PFSK-1 (cell line): Measurements from ENCODE around the gene SCMH1.

Experiments used
- TAF1 ChIP-seq: IDR thresholded peaks from 2 replicates; pipeline ENCODE4 v1.6.1; 2012; ENCODE audit warnings: low read length, control low read depth, borderline replicate concordance; ENCODE audit not compliant: insufficient read depth
- TF ChIP-seq, protein P1 (sequence below), 2 experiments: IDR thresholded peaks; 2 replicates each; pipeline versions ENCODE4 v1.6.1 to v1.8.0; 2011 to 2012; ENCODE audit warnings: low read depth in 2 of 2, low read length in 2 of 2, control low read depth in 1 of 2, inconsistent platforms in 1 of 2, mild to moderate bottlenecking in 1 of 2, moderate library complexity in 1 of 2; ENCODE audit not compliant: insufficient read depth in 1 of 2

DNA sequence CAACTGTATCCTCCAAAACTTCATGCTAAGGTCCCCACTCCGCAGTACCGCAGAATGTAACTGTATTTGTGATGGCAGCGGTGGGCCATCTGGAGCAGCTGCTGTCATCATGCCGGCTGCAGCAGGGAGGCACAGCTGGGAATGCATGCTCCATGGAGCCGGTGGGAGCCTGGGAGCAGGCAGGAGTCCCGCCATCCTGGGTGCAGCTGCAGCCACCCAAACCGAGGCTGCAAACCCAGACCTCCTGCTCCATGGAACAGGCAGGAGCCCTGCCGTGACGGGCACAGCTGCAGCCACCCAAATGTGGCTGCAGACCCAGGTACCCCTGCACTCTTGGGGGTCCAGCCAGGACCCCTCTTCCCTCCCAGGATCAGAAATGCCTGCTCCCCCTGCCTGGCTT lies 80.3 kb downstream of the SCMH1 start:
- TF ChIP-seq, protein P1, sequence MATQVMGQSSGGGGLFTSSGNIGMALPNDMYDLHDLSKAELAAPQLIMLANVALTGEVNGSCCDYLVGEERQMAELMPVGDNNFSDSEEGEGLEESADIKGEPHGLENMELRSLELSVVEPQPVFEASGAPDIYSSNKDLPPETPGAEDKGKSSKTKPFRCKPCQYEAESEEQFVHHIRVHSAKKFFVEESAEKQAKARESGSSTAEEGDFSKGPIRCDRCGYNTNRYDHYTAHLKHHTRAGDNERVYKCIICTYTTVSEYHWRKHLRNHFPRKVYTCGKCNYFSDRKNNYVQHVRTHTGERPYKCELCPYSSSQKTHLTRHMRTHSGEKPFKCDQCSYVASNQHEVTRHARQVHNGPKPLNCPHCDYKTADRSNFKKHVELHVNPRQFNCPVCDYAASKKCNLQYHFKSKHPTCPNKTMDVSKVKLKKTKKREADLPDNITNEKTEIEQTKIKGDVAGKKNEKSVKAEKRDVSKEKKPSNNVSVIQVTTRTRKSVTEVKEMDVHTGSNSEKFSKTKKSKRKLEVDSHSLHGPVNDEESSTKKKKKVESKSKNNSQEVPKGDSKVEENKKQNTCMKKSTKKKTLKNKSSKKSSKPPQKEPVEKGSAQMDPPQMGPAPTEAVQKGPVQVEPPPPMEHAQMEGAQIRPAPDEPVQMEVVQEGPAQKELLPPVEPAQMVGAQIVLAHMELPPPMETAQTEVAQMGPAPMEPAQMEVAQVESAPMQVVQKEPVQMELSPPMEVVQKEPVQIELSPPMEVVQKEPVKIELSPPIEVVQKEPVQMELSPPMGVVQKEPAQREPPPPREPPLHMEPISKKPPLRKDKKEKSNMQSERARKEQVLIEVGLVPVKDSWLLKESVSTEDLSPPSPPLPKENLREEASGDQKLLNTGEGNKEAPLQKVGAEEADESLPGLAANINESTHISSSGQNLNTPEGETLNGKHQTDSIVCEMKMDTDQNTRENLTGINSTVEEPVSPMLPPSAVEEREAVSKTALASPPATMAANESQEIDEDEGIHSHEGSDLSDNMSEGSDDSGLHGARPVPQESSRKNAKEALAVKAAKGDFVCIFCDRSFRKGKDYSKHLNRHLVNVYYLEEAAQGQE (IDR thresholded peaks at IDR 0.05; ENCODE audit: insufficient read depth in 1 of 2, low read depth in 2 of 2, low read length in 2 of 2) = no peak
- TF ChIP-seq TAF1 = no peak
